Gastroesophageal sphincter (tissue), 4 donors: ENCODE data around the gene CC2D1A. TPM values are rescaled to one million over a fixed set of nuclear protein-coding genes. Genes with fewer than 3 reads are reported as not detected.

ENCODE experiments used
- ATAC-seq: fragments of 150-250 bp; one replicate; pipeline ENCODE4 v1.9.1; 2016; ENCODE audit warnings: mild to moderate bottlenecking, moderate library complexity
- H3K27ac ChIP-seq, 4 donors: fragments of 200-600 bp; sonication (generic) in 3 of 4; 1 replicate in 3 of 4; 2 replicates in 1 of 4; pipeline ENCODE4 v1.5.1; 2016 to 2019
- H3K27me3 ChIP-seq: fragments of 200-600 bp; sonication (generic); one replicate; pipeline ENCODE4 v1.5.1; 2019
- H3K36me3 ChIP-seq, 2 donors: fragments of 200-600 bp; sonication (generic); one replicate each; pipeline ENCODE4 v1.5.1; 2019; ENCODE audit warnings: control low read depth in 1 of 2
- H3K4me1 ChIP-seq, 3 donors: fragments of 200-600 bp; sonication (generic); 1 replicate in 2 of 3; 2 replicates in 1 of 3; pipeline ENCODE4 v1.5.1; 2016 to 2019; ENCODE audit warnings: control low read depth in 2 of 3
- H3K4me3 ChIP-seq, 2 donors: fragments of 200-600 bp; sonication (generic); one replicate each; pipeline ENCODE4 v1.5.1; 2019; ENCODE audit warnings: mild to moderate bottlenecking in 1 of 2, moderate library complexity in 1 of 2
- H3K9me3 ChIP-seq, 3 donors: fragments of 200-600 bp; sonication (generic); one replicate each; pipeline ENCODE4 v1.5.1; 2017 to 2019; ENCODE audit warnings: control low read depth in 2 of 3
- EP300 ChIP-seq: sonication (generic); formaldehyde crosslinking; IDR thresholded peaks from one replicate; pipeline ENCODE4 v1.6.1; 2017; ENCODE audit warnings: antibody characterized with exemption, mild to moderate bottlenecking
- POLR2A ChIP-seq, 2 donors: fragments of 450-650 bp; IDR thresholded peaks; one replicate each; pipeline ENCODE4 v1.6.1; 2017; ENCODE audit warnings: antibody characterized with exemption in 2 of 2, mild to moderate bottlenecking in 2 of 2, moderate library complexity in 1 of 2
- POLR2AphosphoS5 ChIP-seq: sonication (generic); formaldehyde crosslinking; IDR thresholded peaks from one replicate; pipeline ENCODE4 v1.6.1; 2017; ENCODE audit warnings: antibody characterized with exemption
- WGBS, 2 donors: methylation state at CpG; one replicate each; pipeline ENCODE4 v1.1.5; 2018; ENCODE audit warnings: low coverage in 1 of 2; 5-methylcytosine and 5-hydroxymethylcytosine counted together
- total RNA-seq, 4 donors: library from RNA; depleted of rRNA; stranded (reverse); fragments of >200 nt; gene quantifications; one replicate each; pipeline ENCODE4 v1.1.0, GENCODE V29; 2016
- TF ChIP-seq, protein P1 (sequence below), 4 experiments: fragments of 200-600 bp in 2 of 4; fragments of 450-650 bp in 2 of 4; sonication (generic) in 1 of 4; IDR thresholded peaks; one replicate each; pipeline ENCODE4 v1.5.1; 2017 to 2019; ENCODE audit warnings: antibody characterized with exemption in 4 of 4, mild to moderate bottlenecking in 2 of 4, moderate library complexity in 2 of 4

Gene CC2D1A
- total RNA-seq, 4 donors from 2014 or later: 15.6 to 36.8 (median 22.4) TPM

GRCh38 chr19:13958043-13958442 is 52.0 kb downstream of the CC2D1A start:
- Histone ChIP-seq H3K36me3 (peaks cover 0 to 88% of the 10 kb centered on the region in 2 donors), H3K27me3 (no peaks in the 10 kb centered on the region), H3K4me1 (peaks cover 0 to 29% (median 10%) of the 10 kb centered on the region in 3 donors), H3K4me3 (no peak overlapping the region), H3K9me3 (no peaks in the 10 kb centered on the region), H3K27ac (no peak overlapping the region)
- TF ChIP-seq POLR2AphosphoS5 (no peak), EP300 (no peak), POLR2A (IDR thresholded peaks at IDR 0.05) (no peak)
- TF ChIP-seq, protein P1, sequence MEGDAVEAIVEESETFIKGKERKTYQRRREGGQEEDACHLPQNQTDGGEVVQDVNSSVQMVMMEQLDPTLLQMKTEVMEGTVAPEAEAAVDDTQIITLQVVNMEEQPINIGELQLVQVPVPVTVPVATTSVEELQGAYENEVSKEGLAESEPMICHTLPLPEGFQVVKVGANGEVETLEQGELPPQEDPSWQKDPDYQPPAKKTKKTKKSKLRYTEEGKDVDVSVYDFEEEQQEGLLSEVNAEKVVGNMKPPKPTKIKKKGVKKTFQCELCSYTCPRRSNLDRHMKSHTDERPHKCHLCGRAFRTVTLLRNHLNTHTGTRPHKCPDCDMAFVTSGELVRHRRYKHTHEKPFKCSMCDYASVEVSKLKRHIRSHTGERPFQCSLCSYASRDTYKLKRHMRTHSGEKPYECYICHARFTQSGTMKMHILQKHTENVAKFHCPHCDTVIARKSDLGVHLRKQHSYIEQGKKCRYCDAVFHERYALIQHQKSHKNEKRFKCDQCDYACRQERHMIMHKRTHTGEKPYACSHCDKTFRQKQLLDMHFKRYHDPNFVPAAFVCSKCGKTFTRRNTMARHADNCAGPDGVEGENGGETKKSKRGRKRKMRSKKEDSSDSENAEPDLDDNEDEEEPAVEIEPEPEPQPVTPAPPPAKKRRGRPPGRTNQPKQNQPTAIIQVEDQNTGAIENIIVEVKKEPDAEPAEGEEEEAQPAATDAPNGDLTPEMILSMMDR (IDR thresholded peaks at IDR 0.05): no peak
- no peak for ATAC-seq
- WGBS, 2 donors: 90% methylated on average over 2 of the region's 12 CpGs; no CpG with 5 or more reads in 1 of the 2 donors

- Histone ChIP-seq H3K4me1 (peaks cover 0 to 22% (median 0%) of the 10 kb centered on the region in 3 donors), H3K27ac (no peak overlapping the region), H3K9me3 (no peaks in the 10 kb centered on the region), H3K36me3 (peaks cover 0 to 98% of the 10 kb centered on the region in 2 donors), H3K4me3 (no peak overlapping the region), H3K27me3 (no peaks in the 10 kb centered on the region)
- no peak for ATAC-seq
- no CpG with 5 or more reads among the region's 41 CpGs for WGBS, 2 donors
- TF ChIP-seq, protein P1 (IDR thresholded peaks at IDR 0.05): no peak
- TF ChIP-seq POLR2AphosphoS5 (no peak), EP300 (no peak), POLR2A (IDR thresholded peaks at IDR 0.05) (no peak)
Observed at GRCh38 chr19:13959141-13959961, 53.4 kb downstream of the CC2D1A start.

- TF ChIP-seq EP300 (no peak), POLR2A (IDR thresholded peaks at IDR 0.05) (no peak), POLR2AphosphoS5 (no peak)
- TF ChIP-seq, protein P1 (IDR thresholded peaks at IDR 0.05): no peak
- Histone ChIP-seq H3K36me3 (peaks cover 0 to 98% of the 10 kb centered on the region in 2 donors), H3K27me3 (no peaks in the 10 kb centered on the region), H3K4me3 (no peak overlapping the region), H3K27ac (no peak overlapping the region), H3K4me1 (peaks cover 0 to 20% (median 0%) of the 10 kb centered on the region in 3 donors), H3K9me3 (no peaks in the 10 kb centered on the region)
- ATAC-seq: no peak
- 93% methylated on average over 5 of the region's 27 CpGs; no CpG with 5 or more reads in 1 of the 2 donors for WGBS, 2 donors
Observed at GRCh38 chr19:13959962-13960862, 54.2 kb downstream of the CC2D1A start.

GRCh38 chr19:13960863-13961784 is 55.1 kb downstream of the CC2D1A start:
- Histone ChIP-seq H3K9me3 (no peaks in the 10 kb centered on the region), H3K27ac (no peak overlapping the region), H3K4me1 (peaks cover 0 to 20% (median 0%) of the 10 kb centered on the region in 3 donors), H3K36me3 (peaks cover 0 to 98% of the 10 kb centered on the region in 2 donors), H3K27me3 (no peaks in the 10 kb centered on the region), H3K4me3 (no peak overlapping the region)
- 90 to 95% methylated on average over 4 to 18 of the region's 39 CpGs for WGBS, 2 donors
- ATAC-seq: no peak
- TF ChIP-seq POLR2A (IDR thresholded peaks at IDR 0.05): no peak
- TF ChIP-seq EP300: no peak
- TF ChIP-seq, protein P1 (IDR thresholded peaks at IDR 0.05): no peak
- TF ChIP-seq POLR2AphosphoS5: no peak
